Fibroblast of lung (primary cell): Measurements from ENCODE around the gene PPIB. TPM values are rescaled to one million over a fixed set of nuclear protein-coding genes. Genes with fewer than 3 reads are reported as not detected.

Experiments
- DNase-seq, 2 donors: peaks; one replicate each; pipeline versions ENCODE4 v3.0.0 to v3.0.0-alpha.2; 2010; ENCODE audit warnings: low read depth in 2 of 2
- H2AFZ ChIP-seq: 2 replicates; pipeline ENCODE4 v1.5.1; 2012; ENCODE audit warnings: low read length, control low read depth, inconsistent platforms
- H3K27ac ChIP-seq: 2 replicates; pipeline ENCODE4 v1.5.1; 2011; ENCODE audit warnings: low read length, control low read depth; ENCODE audit not compliant: insufficient read depth
- H3K27me3 ChIP-seq: 2 replicates; pipeline ENCODE4 v1.5.1; 2011; ENCODE audit warnings: mild to moderate bottlenecking, low read length; ENCODE audit not compliant: control insufficient read depth, insufficient read depth
- H3K36me3 ChIP-seq: 2 replicates; pipeline ENCODE4 v1.5.1; 2011; ENCODE audit warnings: low read length; ENCODE audit not compliant: control insufficient read depth, insufficient read depth
- H3K4me1 ChIP-seq: 2 replicates; pipeline ENCODE4 v1.5.1; 2011; ENCODE audit warnings: low read length; ENCODE audit not compliant: control insufficient read depth, insufficient read depth; ENCODE audit errors: extremely low read depth
- H3K4me2 ChIP-seq: 2 replicates; pipeline ENCODE4 v1.5.1; 2011; ENCODE audit warnings: low read length, control low read depth; ENCODE audit not compliant: insufficient read depth; ENCODE audit errors: extremely low read depth
- H3K4me3 ChIP-seq, 4 experiments: fragments of 200-600 bp in 1 of 4; sonication (generic) in 1 of 4; replicated peaks in 1 of 4; 2 replicates each; pipeline ENCODE4 v1.5.1; 2011 to 2016; ENCODE audit warnings: low read length in 4 of 4, low read depth in 3 of 4, mild to moderate bottlenecking in 3 of 4, control low read depth in 2 of 4, inconsistent platforms in 1 of 4, mixed read lengths in 1 of 4; ENCODE audit not compliant: insufficient read depth in 1 of 4; ENCODE audit errors: control extremely low read depth in 1 of 4
- H3K79me2 ChIP-seq: 2 replicates; pipeline ENCODE4 v1.5.1; 2012; ENCODE audit warnings: mild to moderate bottlenecking, low read length, inconsistent platforms; ENCODE audit not compliant: control insufficient read depth, insufficient read depth
- H3K9ac ChIP-seq: 2 replicates; pipeline ENCODE4 v1.5.1; 2011; ENCODE audit warnings: mild to moderate bottlenecking, low read length, control low read depth; ENCODE audit not compliant: insufficient read depth
- H3K9me3 ChIP-seq: 2 replicates; pipeline ENCODE4 v1.5.1; 2012; ENCODE audit warnings: low read depth, low read length; ENCODE audit not compliant: control insufficient read depth, insufficient read depth
- H4K20me1 ChIP-seq: 2 replicates; pipeline ENCODE4 v1.5.1; 2011; ENCODE audit warnings: low read length; ENCODE audit not compliant: control insufficient read depth, insufficient read depth; ENCODE audit errors: extremely low read depth
- EZH2 ChIP-seq: IDR thresholded peaks from 2 replicates; pipeline ENCODE4 v1.5.1; 2012; ENCODE audit warnings: low read length, control low read depth, mild to moderate bottlenecking; ENCODE audit errors: missing control alignments
- polyA plus RNA-seq, 2 donors: library from polyadenylated mRNA; depleted of rRNA in 1 of 2; stranded (reverse) in 1 of 2; unstranded in 1 of 2; fragments of >200 nt; gene quantifications; 2 replicates each; pipeline ENCODE4 v1.2.1, GENCODE V29; 2011 to 2012; ENCODE audit warnings: missing spikeins in 1 of 2
- total RNA-seq: library from RNA; depleted of rRNA; stranded (reverse); fragments of >200 nt; gene quantifications from 2 replicates; pipeline ENCODE4 v1.2.1, GENCODE V29; 2014
- TF ChIP-seq, protein P1 (sequence below), 2 donors: IDR thresholded peaks in 1 of 2; conservative IDR thresholded peaks in 1 of 2; 1 replicate in 1 of 2; 2 replicates in 1 of 2; pipeline ENCODE4 v1.5.1; 2011 to 2012; ENCODE audit warnings: low read length in 2 of 2, control low read depth in 1 of 2, inconsistent platforms in 1 of 2, low read depth in 1 of 2, mild to moderate bottlenecking in 1 of 2

The PPIB gene
- total and polyA plus RNA-seq, 2 donors (not counting 1 experiment from before 2014, with no cell fraction given) = 639 to 1,174 TPM

DNA sequence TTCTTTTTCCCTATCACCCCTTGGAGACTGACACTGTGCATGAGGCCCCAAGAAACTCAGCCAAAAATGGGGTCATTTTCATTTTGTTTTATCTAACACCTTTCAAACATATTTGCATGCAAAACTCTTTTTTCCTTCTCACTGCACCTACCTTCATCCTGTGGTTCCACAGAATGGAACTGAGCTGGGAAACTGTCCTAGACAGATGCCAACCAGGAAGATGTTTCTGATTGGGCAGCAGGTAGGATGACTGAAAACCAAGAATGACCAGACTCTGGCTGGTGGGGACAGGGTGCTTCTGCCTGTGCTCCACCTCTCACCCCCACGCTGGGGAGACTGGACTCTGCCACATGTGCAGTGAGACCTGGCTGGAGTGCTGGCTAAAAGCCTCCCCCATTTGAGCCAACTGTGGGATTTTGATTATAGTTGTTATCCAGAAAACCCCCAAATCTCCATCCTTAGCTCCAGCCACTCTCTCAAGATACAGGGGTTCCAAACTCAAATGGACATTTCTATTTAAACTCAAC, 5.2 kb downstream of the PPIB start:
- no peak for DNase-seq
- H3K4me3 ChIP-seq = no peak overlapping the region
- TF ChIP-seq, protein P1, sequence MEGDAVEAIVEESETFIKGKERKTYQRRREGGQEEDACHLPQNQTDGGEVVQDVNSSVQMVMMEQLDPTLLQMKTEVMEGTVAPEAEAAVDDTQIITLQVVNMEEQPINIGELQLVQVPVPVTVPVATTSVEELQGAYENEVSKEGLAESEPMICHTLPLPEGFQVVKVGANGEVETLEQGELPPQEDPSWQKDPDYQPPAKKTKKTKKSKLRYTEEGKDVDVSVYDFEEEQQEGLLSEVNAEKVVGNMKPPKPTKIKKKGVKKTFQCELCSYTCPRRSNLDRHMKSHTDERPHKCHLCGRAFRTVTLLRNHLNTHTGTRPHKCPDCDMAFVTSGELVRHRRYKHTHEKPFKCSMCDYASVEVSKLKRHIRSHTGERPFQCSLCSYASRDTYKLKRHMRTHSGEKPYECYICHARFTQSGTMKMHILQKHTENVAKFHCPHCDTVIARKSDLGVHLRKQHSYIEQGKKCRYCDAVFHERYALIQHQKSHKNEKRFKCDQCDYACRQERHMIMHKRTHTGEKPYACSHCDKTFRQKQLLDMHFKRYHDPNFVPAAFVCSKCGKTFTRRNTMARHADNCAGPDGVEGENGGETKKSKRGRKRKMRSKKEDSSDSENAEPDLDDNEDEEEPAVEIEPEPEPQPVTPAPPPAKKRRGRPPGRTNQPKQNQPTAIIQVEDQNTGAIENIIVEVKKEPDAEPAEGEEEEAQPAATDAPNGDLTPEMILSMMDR (conservative IDR thresholded peaks at IDR 0.05 in 1 of 2, IDR thresholded peaks at IDR 0.05 in 1 of 2; ENCODE audit: low read depth in 1 of 2, low read length in 2 of 2) = no peak
- TF ChIP-seq EZH2 = no peak
- H3K4me1 ChIP-seq = peaks cover 3% of the 10 kb centered on the region
- H3K79me2 ChIP-seq = peaks cover 35% of the 10 kb centered on the region
- H3K4me2 ChIP-seq = no peak overlapping the region
- no peak overlapping the region for H3K27ac ChIP-seq
- H3K36me3 ChIP-seq = peaks cover 41% of the 10 kb centered on the region
- H3K9ac ChIP-seq = no peak overlapping the region
- H4K20me1 ChIP-seq = no peaks in the 10 kb centered on the region
- no peak overlapping the region for H2AFZ ChIP-seq
- H3K9me3 ChIP-seq = no peaks in the 10 kb centered on the region
- peaks cover under 1% of the 10 kb centered on the region for H3K27me3 ChIP-seq

DNA sequence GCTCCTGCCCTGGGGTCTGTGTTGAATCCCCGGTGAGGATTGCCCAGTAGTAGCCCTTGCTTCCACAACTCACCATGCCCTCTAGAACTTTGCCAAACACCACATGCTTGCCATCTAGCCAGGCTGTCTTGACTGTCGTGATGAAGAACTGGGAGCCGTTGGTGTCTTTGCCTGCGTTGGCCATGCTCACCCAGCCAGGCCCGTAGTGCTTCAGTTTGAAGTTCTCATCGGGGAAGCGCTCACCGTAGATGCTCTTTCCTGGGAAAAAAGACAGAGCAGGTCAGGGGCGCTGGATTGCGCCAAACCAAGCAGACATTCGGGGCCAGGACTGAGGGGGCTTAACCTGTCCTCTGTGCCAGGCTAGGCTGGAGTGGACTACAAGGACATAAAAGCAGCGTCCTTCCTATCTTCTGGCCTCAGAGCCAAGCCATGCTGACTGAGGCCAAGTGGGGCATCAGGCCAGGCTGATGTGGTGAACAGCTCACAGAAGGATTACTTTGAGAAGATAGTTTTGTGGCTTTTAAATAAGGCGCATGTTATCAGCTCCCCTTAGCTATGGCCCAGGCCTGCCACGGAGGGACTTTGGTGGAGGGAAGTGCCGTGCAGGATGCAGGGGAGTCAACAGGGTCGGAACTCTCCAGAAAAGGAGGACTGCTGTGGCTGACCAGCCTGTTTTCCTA, 6.0 kb downstream of the PPIB start:
- Histone ChIP-seq H3K4me1 (peaks cover 6% of the 10 kb centered on the region), H3K9ac (no peak overlapping the region), H2AFZ (no peak overlapping the region), H3K27me3 (peaks cover 9% of the 10 kb centered on the region), H3K9me3 (no peaks in the 10 kb centered on the region), H3K79me2 (peaks cover 27% of the 10 kb centered on the region), H3K4me2 (no peak overlapping the region), H4K20me1 (no peaks in the 10 kb centered on the region), H3K27ac (no peak overlapping the region), H3K4me3 (no peak overlapping the region), H3K36me3 (peaks cover 41% of the 10 kb centered on the region)
- TF ChIP-seq EZH2 = no peak
- TF ChIP-seq, protein P1 (conservative IDR thresholded peaks at IDR 0.05 in 1 of 2, IDR thresholded peaks at IDR 0.05 in 1 of 2; ENCODE audit: low read depth in 1 of 2, low read length in 2 of 2) = no peak
- no peak for DNase-seq

DNA sequence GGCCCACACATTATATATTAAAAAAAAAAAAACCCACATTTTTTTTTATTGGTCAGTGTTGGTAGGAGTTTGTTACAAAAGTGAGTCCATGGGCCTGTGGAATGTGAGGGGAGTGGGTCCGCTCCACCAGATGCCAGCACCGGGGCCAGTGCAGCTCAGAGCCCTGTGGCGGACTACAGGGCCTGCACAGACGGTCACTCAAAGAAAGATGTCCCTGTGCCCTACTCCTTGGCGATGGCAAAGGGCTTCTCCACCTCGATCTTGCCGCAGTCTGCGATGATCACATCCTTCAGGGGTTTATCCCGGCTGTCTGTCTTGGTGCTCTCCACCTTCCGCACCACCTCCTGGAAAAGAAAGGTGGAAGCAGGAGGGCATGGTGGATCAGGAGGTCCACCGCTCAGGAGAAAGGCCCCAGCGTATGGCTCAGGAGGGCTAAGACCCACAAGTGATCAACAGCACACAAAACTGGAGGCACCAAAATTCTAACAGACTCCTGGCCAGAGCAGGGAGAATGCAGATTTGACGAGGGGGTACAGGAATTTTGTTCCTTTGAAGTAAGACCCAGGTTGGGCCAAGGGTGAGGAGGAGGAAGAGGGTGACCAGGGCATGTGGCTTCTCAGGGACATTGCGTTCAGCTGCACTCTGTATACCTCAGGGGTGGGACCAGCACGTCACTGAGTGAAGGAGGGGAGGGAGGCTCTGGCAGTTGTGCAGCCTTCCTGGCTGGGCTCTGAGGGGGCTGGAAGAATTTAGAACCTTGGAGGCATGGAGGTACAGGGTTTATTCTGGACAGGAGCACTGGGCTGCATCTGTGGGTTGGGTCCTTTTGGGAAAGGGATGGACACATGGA, 6.8 kb downstream of the PPIB start:
- no peak overlapping the region for H2AFZ ChIP-seq
- no peak overlapping the region for H3K4me3 ChIP-seq
- TF ChIP-seq, protein P1 (conservative IDR thresholded peaks at IDR 0.05 in 1 of 2, IDR thresholded peaks at IDR 0.05 in 1 of 2; ENCODE audit: low read depth in 1 of 2, low read length in 2 of 2) = no peak
- no peak for TF ChIP-seq EZH2
- no peak overlapping the region for H3K9ac ChIP-seq
- H3K27me3 ChIP-seq = peaks cover 10% of the 10 kb centered on the region
- no peak overlapping the region for H3K4me2 ChIP-seq
- H3K4me1 ChIP-seq = peaks cover 6% of the 10 kb centered on the region
- DNase-seq = no peak
- H3K27ac ChIP-seq = no peak overlapping the region
- peaks cover 19% of the 10 kb centered on the region for H3K79me2 ChIP-seq
- no peaks in the 10 kb centered on the region for H4K20me1 ChIP-seq
- no peaks in the 10 kb centered on the region for H3K9me3 ChIP-seq
- peaks cover 41% of the 10 kb centered on the region for H3K36me3 ChIP-seq
